ENCODE measurements around the gene ALDH2. TPM values are rescaled to one million over a fixed set of nuclear protein-coding genes. Genes with fewer than 3 reads are reported as not detected.

ALDH2 gene
- total RNA-seq, 3 donors from 2014 or later (not counting 1 experiment from before 2014, with no cell fraction given) = 2.6 to 8.2 (median 3.8) TPM

DNA sequence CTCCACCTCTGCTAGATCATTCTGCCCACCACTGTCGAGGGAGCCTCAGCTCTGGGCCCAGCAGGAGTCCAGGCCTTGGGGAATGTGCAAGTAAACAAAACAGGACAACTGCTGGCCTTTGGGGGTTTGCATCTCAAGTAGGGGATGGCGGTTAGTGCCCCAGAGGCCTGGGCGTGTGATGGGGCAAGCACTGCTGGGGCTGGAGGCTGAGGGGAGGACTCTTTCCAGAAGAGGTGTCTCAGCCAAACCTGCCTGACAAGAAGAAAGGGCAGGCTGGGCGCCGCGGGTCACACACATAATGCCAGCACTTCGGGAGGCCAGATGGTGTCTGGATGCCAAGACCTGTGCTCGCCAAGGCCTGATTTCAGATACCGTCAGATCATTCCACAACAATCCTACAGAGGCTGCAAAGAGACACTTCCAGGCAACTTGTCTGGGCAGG, 8.6 kb upstream of the ALDH2 start:
- no peak for ATAC-seq
- H3K36me3 Mint-ChIP-seq = no peaks in the 10 kb centered on the region
- intact Hi-C loops (cut with micrococcal nuclease) = no loop called here
- no peak overlapping the region for H3K27ac ChIP-seq (ENCODE audit: low read length)
- peaks cover 0 to 12% of the 10 kb centered on the region in 2 donors for H3K4me1 Mint-ChIP-seq
- 66% methylated on average over 9 of the region's 9 CpGs for WGBS (ENCODE audit: insufficient coverage)
- no peak overlapping the region for H3K4me3 ChIP-seq (ENCODE audit: low read length)
- peaks cover 9% of the 10 kb centered on the region for H3K36me3 ChIP-seq (ENCODE audit: control insufficient read depth, insufficient read depth, low read length)
- H3K4me1 ChIP-seq (ENCODE audit: control insufficient read depth, insufficient read depth, low read length) = peaks cover 18% of the 10 kb centered on the region
- no peaks in the 10 kb centered on the region for H3K9me3 ChIP-seq (ENCODE audit: control insufficient read depth, insufficient read depth, low read length)
- DNase-seq = no peak
- H3K27ac Mint-ChIP-seq = peak overlapping the region in 1 of 2 donors; percentile 24
- TF ChIP-seq, protein P1, sequence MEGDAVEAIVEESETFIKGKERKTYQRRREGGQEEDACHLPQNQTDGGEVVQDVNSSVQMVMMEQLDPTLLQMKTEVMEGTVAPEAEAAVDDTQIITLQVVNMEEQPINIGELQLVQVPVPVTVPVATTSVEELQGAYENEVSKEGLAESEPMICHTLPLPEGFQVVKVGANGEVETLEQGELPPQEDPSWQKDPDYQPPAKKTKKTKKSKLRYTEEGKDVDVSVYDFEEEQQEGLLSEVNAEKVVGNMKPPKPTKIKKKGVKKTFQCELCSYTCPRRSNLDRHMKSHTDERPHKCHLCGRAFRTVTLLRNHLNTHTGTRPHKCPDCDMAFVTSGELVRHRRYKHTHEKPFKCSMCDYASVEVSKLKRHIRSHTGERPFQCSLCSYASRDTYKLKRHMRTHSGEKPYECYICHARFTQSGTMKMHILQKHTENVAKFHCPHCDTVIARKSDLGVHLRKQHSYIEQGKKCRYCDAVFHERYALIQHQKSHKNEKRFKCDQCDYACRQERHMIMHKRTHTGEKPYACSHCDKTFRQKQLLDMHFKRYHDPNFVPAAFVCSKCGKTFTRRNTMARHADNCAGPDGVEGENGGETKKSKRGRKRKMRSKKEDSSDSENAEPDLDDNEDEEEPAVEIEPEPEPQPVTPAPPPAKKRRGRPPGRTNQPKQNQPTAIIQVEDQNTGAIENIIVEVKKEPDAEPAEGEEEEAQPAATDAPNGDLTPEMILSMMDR (IDR thresholded peaks at IDR 0.05) = no peak
- peaks cover 7 to 8% of the 10 kb centered on the region in 2 donors for H3K27me3 Mint-ChIP-seq (ENCODE audit: low read depth in 2 of 2)
- no peaks in the 10 kb centered on the region for H3K9me3 Mint-ChIP-seq
- H3K4me3 Mint-ChIP-seq = no peak overlapping the region
- no peaks in the 10 kb centered on the region for H3K27me3 ChIP-seq (ENCODE audit: control insufficient read depth, insufficient read depth, low read length)

DNA sequence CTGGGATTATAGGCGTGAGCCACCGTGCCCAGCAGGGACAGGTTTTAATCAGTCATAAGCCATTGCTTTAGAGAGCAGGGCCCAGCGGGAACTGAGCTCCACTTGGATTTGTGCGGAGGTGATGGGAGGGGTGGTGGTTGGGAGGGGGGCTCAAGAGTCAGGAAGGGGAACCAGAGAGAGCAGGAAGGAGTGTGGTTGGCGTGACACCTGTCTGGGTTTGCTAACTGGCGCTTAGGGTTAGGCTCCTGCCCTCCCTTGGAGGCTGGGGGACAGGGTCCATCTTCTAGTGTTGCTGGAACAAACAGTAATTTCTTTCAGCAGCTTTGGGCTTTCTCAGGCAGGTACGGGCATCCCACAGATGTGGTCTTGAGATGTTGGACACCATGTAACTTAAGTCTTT, 7.5 kb upstream of the ALDH2 start:
- no peak overlapping the region for H3K27ac ChIP-seq (ENCODE audit: low read length)
- TF ChIP-seq, protein P1 (IDR thresholded peaks at IDR 0.05) = no peak
- no peaks in the 10 kb centered on the region for H3K27me3 ChIP-seq (ENCODE audit: control insufficient read depth, insufficient read depth, low read length)
- H3K9me3 ChIP-seq (ENCODE audit: control insufficient read depth, insufficient read depth, low read length) = no peaks in the 10 kb centered on the region
- ATAC-seq (no peak), DNase-seq (no peak)
- Mint-ChIP-seq H3K27me3 (ENCODE audit: low read depth in 2 of 2) (peaks cover 17 to 19% of the 10 kb centered on the region in 2 donors), H3K4me1 (peaks cover 0 to 12% of the 10 kb centered on the region in 2 donors), H3K36me3 (no peaks in the 10 kb centered on the region), H3K4me3 (no peak overlapping the region), H3K9me3 (no peaks in the 10 kb centered on the region), H3K27ac (no peak overlapping the region)
- H3K4me3 ChIP-seq (ENCODE audit: low read length) = no peak overlapping the region
- intact Hi-C loops (cut with micrococcal nuclease) = no loop called here
- WGBS (ENCODE audit: insufficient coverage) = 41% methylated on average over 7 of the region's 7 CpGs
- H3K36me3 ChIP-seq (ENCODE audit: control insufficient read depth, insufficient read depth, low read length) = peaks cover 6% of the 10 kb centered on the region
- H3K4me1 ChIP-seq (ENCODE audit: control insufficient read depth, insufficient read depth, low read length) = peaks cover 18% of the 10 kb centered on the region

DNA sequence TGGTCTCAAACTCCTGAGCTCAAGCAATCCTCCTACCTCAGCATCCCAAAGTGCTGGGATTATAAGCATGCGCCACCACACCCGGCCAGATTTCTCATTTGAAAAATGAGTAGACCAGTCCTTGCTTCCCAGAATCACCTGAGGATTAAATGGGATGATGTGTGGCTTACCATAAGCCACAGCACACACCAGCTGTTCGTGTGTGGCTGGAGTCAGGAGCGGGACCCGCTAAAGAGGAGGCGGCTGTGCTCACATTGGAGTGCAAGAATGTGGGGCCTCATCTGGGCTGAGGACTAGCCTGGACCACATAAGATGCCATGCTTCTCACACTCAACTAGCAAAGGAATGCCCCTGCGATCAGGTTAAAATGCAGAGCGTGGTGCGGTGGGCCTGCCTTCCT, 6.7 kb upstream of the ALDH2 start:
- intact Hi-C loops (cut with micrococcal nuclease) = no loop called here
- no peak overlapping the region for H3K27ac ChIP-seq (ENCODE audit: low read length)
- Mint-ChIP-seq H3K27ac (no peak overlapping the region), H3K9me3 (no peaks in the 10 kb centered on the region), H3K4me3 (no peak overlapping the region), H3K36me3 (no peaks in the 10 kb centered on the region), H3K4me1 (peaks cover 0 to 12% of the 10 kb centered on the region in 2 donors), H3K27me3 (ENCODE audit: low read depth in 2 of 2) (peaks cover 19 to 22% of the 10 kb centered on the region in 2 donors)
- 89% methylated on average over 9 of the region's 9 CpGs for whole genome bisulfite sequencing (ENCODE audit: insufficient coverage)
- ATAC-seq = no peak
- H3K9me3 ChIP-seq (ENCODE audit: control insufficient read depth, insufficient read depth, low read length) = no peaks in the 10 kb centered on the region
- H3K27me3 ChIP-seq (ENCODE audit: control insufficient read depth, insufficient read depth, low read length) = no peaks in the 10 kb centered on the region
- peaks cover 18% of the 10 kb centered on the region for H3K4me1 ChIP-seq (ENCODE audit: control insufficient read depth, insufficient read depth, low read length)
- H3K36me3 ChIP-seq (ENCODE audit: control insufficient read depth, insufficient read depth, low read length) = no peaks in the 10 kb centered on the region
- TF ChIP-seq, protein P1 (IDR thresholded peaks at IDR 0.05) = no peak
- H3K4me3 ChIP-seq (ENCODE audit: low read length) = no peak overlapping the region
- no peak for DNase-seq

DNA sequence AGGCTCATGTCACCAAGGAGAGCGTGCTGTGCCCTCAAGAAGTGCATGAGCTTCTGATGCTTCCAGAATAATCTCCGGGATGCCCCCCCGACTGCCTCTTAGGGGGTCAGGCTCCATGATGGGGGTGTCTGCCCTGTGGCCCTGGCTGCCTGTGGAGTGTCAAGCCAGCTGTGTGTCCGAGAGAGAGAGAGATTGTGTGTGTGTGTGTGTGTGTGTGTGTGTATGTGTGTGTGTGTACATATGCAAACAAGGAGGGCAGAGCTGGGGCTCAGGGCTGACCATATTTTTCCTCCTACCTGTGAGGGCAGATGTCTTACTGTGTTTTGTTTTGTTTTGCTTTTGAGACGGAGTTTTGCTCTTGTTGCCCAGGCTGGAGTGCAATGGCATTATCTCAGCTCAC, 5.6 kb upstream of the ALDH2 start:
- intact Hi-C loops (cut with micrococcal nuclease) = no loop called here
- TF ChIP-seq, protein P1 (IDR thresholded peaks at IDR 0.05) = no peak
- ATAC-seq (no peak), DNase-seq (no peak)
- H3K4me1 ChIP-seq (ENCODE audit: control insufficient read depth, insufficient read depth, low read length) = peaks cover 18% of the 10 kb centered on the region
- H3K9me3 ChIP-seq (ENCODE audit: control insufficient read depth, insufficient read depth, low read length) = no peaks in the 10 kb centered on the region
- 72% methylated on average over 5 of the region's 5 CpGs for WGBS (ENCODE audit: insufficient coverage)
- H3K4me1 Mint-ChIP-seq = peaks cover 2 to 13% of the 10 kb centered on the region in 2 donors
- no peaks in the 10 kb centered on the region for H3K9me3 Mint-ChIP-seq
- H3K4me3 Mint-ChIP-seq = no peak overlapping the region
- no peaks in the 10 kb centered on the region for H3K36me3 Mint-ChIP-seq
- peaks cover 20 to 25% of the 10 kb centered on the region in 2 donors for H3K27me3 Mint-ChIP-seq (ENCODE audit: low read depth in 2 of 2)
- H3K27ac ChIP-seq (ENCODE audit: low read length) = no peak overlapping the region
- no peaks in the 10 kb centered on the region for H3K36me3 ChIP-seq (ENCODE audit: control insufficient read depth, insufficient read depth, low read length)
- H3K4me3 ChIP-seq (ENCODE audit: low read length) = no peak overlapping the region
- H3K27me3 ChIP-seq (ENCODE audit: control insufficient read depth, insufficient read depth, low read length) = no peaks in the 10 kb centered on the region
- H3K27ac Mint-ChIP-seq = no peak overlapping the region
